ENCODE results near the gene ELF2. TPM values are rescaled to one million over a fixed set of nuclear protein-coding genes. Genes with fewer than 3 reads are reported as not detected.
"Not testable (repeated sequence)": the region's sequence is repeated elsewhere in the genome, so short reads cannot be mapped to it uniquely, and the experiment has no call there.

Gene ELF2
- polyA plus RNA-seq (2013, experiment 1 of 2): 19.0 TPM
- polyA plus RNA-seq (2013, experiment 2 of 2): 25.2 TPM

- no peaks in the 10 kb centered on the region for H3K36me3 ChIP-seq (ENCODE audit: insufficient read depth, low read length)
- H3K27ac ChIP-seq (ENCODE audit: low read depth, low read length): peak within 1 kb of the TSS; percentile 98
- peak within 1 kb of the TSS; percentile 87 for H3K4me3 ChIP-seq (ENCODE audit: low read length)
- H3K27me3 ChIP-seq (ENCODE audit: insufficient read depth, low read length): peaks cover 17% of the 10 kb centered on the region
- H3K9ac ChIP-seq (ENCODE audit: low read depth, low read length): peak within 1 kb of the TSS; percentile 93
- H3K9me3 ChIP-seq (ENCODE audit: insufficient read depth, low read depth, low read length): no peaks in the 10 kb centered on the region
- under 1% methylated on average over 72 of the region's 83 CpGs for WGBS
- H3K4me1 ChIP-seq (ENCODE audit: insufficient read depth, low read length): peaks cover 25% of the 10 kb centered on the region
These were observed at the start of gene ELF2 for GRCh38 chr4:139177049-139177868. ELF2 (minus strand) TSS chr4:139177218; CDS start chr4:139137701, 39,517 bp downstream.

DNA sequence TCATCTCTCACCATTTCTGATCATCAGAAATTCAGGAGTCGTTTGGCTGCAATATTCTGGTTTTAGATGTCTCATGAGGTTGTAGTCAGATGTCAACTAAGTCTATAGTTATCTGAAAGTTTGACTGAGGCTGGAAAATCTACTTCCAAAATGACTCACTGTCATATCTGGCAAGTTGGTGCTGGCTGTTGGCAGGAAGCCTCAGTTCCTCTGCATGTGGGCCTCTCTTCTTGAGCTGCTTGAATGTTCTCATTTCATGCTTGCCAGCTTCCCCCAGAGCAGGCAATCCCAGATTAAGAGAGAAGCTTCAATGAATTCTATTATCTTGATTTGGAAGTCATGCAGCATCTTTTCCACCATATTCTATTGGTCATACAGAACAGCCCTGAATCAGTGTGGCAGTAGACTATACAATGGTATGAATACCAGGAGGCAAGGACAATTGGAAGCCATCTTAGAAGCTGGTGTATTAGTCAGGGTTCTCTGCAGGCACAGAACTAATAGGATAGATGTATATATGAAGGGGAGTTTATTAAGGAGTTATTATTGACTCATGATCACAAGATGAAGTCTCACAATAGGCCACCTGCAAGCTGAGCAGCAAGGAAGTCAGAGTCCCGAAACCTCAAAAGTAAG, 46.8 kb upstream of the ELF2 start:
- 90% methylated on average over 2 of the region's 2 CpGs for WGBS

GRCh38 chr4:139222215-139222614, 45.2 kb upstream of the ELF2 start:
- no peaks in the 10 kb centered on the region for H3K27me3 ChIP-seq (ENCODE audit: insufficient read depth, low read length)
- 94% methylated on average over 4 of the region's 5 CpGs for WGBS
- H3K27ac ChIP-seq (ENCODE audit: low read depth, low read length): no peak overlapping the region

More for the DNA sequence above, 46.8 kb upstream of the ELF2 start:
- no peaks in the 10 kb centered on the region for H3K9me3 ChIP-seq (ENCODE audit: insufficient read depth, low read depth, low read length)
- no peak overlapping the region for H3K27ac ChIP-seq (ENCODE audit: low read depth, low read length)
- H3K36me3 ChIP-seq (ENCODE audit: insufficient read depth, low read length): no peaks in the 10 kb centered on the region
- H3K27me3 ChIP-seq (ENCODE audit: insufficient read depth, low read length): no peaks in the 10 kb centered on the region
- no peaks in the 10 kb centered on the region for H3K4me1 ChIP-seq (ENCODE audit: insufficient read depth, low read length)
- H3K9ac ChIP-seq (ENCODE audit: low read depth, low read length): no peak overlapping the region
- H3K4me3 ChIP-seq (ENCODE audit: low read length): no peak overlapping the region

GRCh38 chr4:139221687-139222086, 44.7 kb upstream of the ELF2 start:
- H3K4me1 ChIP-seq (ENCODE audit: insufficient read depth, low read length): no peaks in the 10 kb centered on the region

More at GRCh38 chr4:139222215-139222614, 45.2 kb upstream of the ELF2 start:
- no peaks in the 10 kb centered on the region for H3K4me1 ChIP-seq (ENCODE audit: insufficient read depth, low read length)
- H3K9ac ChIP-seq (ENCODE audit: low read depth, low read length): no peak overlapping the region
- H3K4me3 ChIP-seq (ENCODE audit: low read length): no peak overlapping the region
- H3K9me3 ChIP-seq (ENCODE audit: insufficient read depth, low read depth, low read length): no peaks in the 10 kb centered on the region
- no peaks in the 10 kb centered on the region for H3K36me3 ChIP-seq (ENCODE audit: insufficient read depth, low read length)

GRCh38 chr4:139219450-139220055, 42.5 kb upstream of the ELF2 start:
- H3K36me3 ChIP-seq (ENCODE audit: insufficient read depth, low read length): no peaks in the 10 kb centered on the region
- H3K9me3 ChIP-seq (ENCODE audit: insufficient read depth, low read depth, low read length): no peaks in the 10 kb centered on the region
- H3K27ac ChIP-seq (ENCODE audit: low read depth, low read length): no peak overlapping the region
- no peaks in the 10 kb centered on the region for H3K27me3 ChIP-seq (ENCODE audit: insufficient read depth, low read length)
- 90% methylated on average over 4 of the region's 4 CpGs for WGBS
- no peaks in the 10 kb centered on the region; the same call in 1 of the 2 replicates for H3K4me1 ChIP-seq (ENCODE audit: insufficient read depth, low read length)
- no peak overlapping the region for H3K4me3 ChIP-seq (ENCODE audit: low read length)
- H3K9ac ChIP-seq (ENCODE audit: low read depth, low read length): no peak overlapping the region

More at GRCh38 chr4:139221687-139222086, 44.7 kb upstream of the ELF2 start:
- Histone ChIP-seq H3K36me3 (ENCODE audit: insufficient read depth, low read length) (no peaks in the 10 kb centered on the region), H3K27me3 (ENCODE audit: insufficient read depth, low read length) (no peaks in the 10 kb centered on the region), H3K27ac (ENCODE audit: low read depth, low read length) (no peak overlapping the region), H3K9me3 (ENCODE audit: insufficient read depth, low read depth, low read length) (no peaks in the 10 kb centered on the region), H3K4me3 (ENCODE audit: low read length) (no peak overlapping the region), H3K9ac (ENCODE audit: low read depth, low read length) (no peak overlapping the region)
- WGBS: 96% methylated on average over 4 of the region's 5 CpGs

DNA sequence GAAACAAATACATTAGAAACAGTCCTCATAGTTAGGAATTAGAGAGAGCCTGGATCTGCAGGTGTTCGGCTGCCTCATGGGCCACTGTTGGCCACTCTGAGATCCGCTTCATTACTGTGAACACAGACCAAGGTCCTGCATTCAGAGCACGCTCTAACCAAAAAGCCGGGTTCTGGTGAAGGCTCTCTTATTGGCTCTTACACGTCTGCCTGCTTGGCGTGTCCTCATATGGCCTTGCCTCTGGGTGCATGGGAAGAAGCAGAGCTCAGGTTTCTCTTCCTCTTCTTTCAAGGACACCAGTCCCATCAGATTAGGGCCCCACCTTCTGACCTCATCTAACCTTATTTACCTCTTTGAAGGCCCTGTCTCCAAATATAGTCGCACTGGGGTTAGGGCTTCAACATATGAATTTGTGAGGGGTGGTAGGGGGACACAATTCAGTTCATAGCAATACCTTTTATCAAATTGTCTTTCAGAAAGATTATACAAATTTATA, 37.1 kb upstream of the ELF2 start:
- Histone ChIP-seq H3K4me3 (ENCODE audit: low read length) (no peak overlapping the region), H3K36me3 (ENCODE audit: insufficient read depth, low read length) (no peaks in the 10 kb centered on the region), H3K9ac (ENCODE audit: low read depth, low read length) (no peak overlapping the region), H3K9me3 (ENCODE audit: insufficient read depth, low read depth, low read length) (no peaks in the 10 kb centered on the region), H3K27me3 (ENCODE audit: insufficient read depth, low read length) (no peaks in the 10 kb centered on the region), H3K4me1 (ENCODE audit: insufficient read depth, low read length) (no peaks in the 10 kb centered on the region; the same call in 1 of the 2 replicates), H3K27ac (ENCODE audit: low read depth, low read length) (no peak overlapping the region; the same call in 1 of the 2 replicates)
- 40% methylated on average over 6 of the region's 7 CpGs for WGBS

GRCh38 chr4:139213633-139214032, 36.6 kb upstream of the ELF2 start:
- H3K27ac ChIP-seq (ENCODE audit: low read depth, low read length); H3K9ac ChIP-seq (ENCODE audit: low read depth, low read length); H3K36me3 ChIP-seq (ENCODE audit: insufficient read depth, low read length); H3K4me1 ChIP-seq (ENCODE audit: insufficient read depth, low read length); H3K27me3 ChIP-seq (ENCODE audit: insufficient read depth, low read length); H3K4me3 ChIP-seq (ENCODE audit: low read length); H3K9me3 ChIP-seq (ENCODE audit: insufficient read depth, low read depth, low read length): not testable (repeated sequence)
- WGBS: 94% methylated on average over 10 of the region's 10 CpGs

DNA sequence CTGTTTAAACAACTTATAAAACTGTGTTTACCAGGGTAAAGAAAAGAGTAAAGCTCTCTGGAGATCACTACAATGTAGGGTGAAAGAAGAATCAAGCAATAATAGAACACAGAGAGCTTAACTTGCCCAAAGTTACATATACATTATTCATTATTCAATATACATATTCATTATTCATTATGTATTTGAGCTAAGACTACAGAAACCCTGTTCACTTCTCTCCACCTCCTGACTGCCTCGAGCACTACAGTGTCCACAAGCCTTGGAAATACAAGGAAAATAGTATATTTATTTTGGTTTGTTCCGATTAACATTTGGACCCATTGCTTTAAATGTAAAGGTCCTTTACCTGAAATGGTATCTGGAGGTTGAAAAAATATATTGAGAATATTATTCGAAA, 35.9 kb upstream of the ELF2 start:
- no peak overlapping the region for H3K4me3 ChIP-seq (ENCODE audit: low read length)
- H3K9me3 ChIP-seq (ENCODE audit: insufficient read depth, low read depth, low read length): no peaks in the 10 kb centered on the region
- no peaks in the 10 kb centered on the region for H3K27me3 ChIP-seq (ENCODE audit: insufficient read depth, low read length)
- no peak overlapping the region for H3K9ac ChIP-seq (ENCODE audit: low read depth, low read length)
- H3K27ac ChIP-seq (ENCODE audit: low read depth, low read length): no peak overlapping the region
- no peaks in the 10 kb centered on the region; the same call in 1 of the 2 replicates for H3K4me1 ChIP-seq (ENCODE audit: insufficient read depth, low read length)
- 98% methylated on average over 3 of the region's 3 CpGs for WGBS
- no peaks in the 10 kb centered on the region for H3K36me3 ChIP-seq (ENCODE audit: insufficient read depth, low read length)

DNA sequence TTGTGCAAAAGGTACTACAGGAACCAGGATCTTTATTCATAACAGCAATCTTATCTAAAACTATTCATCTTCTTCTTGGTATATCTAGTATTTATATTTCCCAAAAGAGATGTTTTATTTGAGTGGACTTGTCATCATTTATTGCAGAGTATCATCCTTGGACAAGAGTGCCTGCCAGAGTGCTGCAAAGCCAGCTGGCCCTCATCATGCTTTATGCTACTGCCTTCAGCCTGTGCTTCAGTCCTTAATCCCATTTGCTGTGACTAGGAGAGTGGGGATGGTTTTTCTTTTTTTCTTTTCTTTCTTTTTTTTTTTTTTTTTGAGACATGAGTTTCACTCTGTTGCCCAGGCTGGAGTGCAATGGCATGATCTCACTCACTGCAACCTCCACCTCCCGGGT, 33.5 kb upstream of the ELF2 start:
- Histone ChIP-seq H3K4me1 (ENCODE audit: insufficient read depth, low read length) (no peaks in the 10 kb centered on the region; the same call in 1 of the 2 replicates), H3K27me3 (ENCODE audit: insufficient read depth, low read length) (no peaks in the 10 kb centered on the region), H3K36me3 (ENCODE audit: insufficient read depth, low read length) (no peaks in the 10 kb centered on the region), H3K9me3 (ENCODE audit: insufficient read depth, low read depth, low read length) (no peaks in the 10 kb centered on the region), H3K4me3 (ENCODE audit: low read length) (no peak overlapping the region), H3K27ac (ENCODE audit: low read depth, low read length) (no peak overlapping the region), H3K9ac (ENCODE audit: low read depth, low read length) (no peak overlapping the region)
- 96% methylated on average over 1 of the region's 1 CpG for WGBS

- Histone ChIP-seq H3K36me3 (ENCODE audit: insufficient read depth, low read length) (no peaks in the 10 kb centered on the region), H3K4me3 (ENCODE audit: low read length) (no peak overlapping the region), H3K9ac (ENCODE audit: low read depth, low read length) (no peak overlapping the region), H3K27me3 (ENCODE audit: insufficient read depth, low read length) (no peaks in the 10 kb centered on the region), H3K4me1 (ENCODE audit: insufficient read depth, low read length) (no peaks in the 10 kb centered on the region; the same call in 1 of the 2 replicates), H3K9me3 (ENCODE audit: insufficient read depth, low read depth, low read length) (no peaks in the 10 kb centered on the region), H3K27ac (ENCODE audit: low read depth, low read length) (no peak overlapping the region)
- WGBS: 96% methylated on average over 3 of the region's 3 CpGs
These were observed 32.5 kb upstream of the ELF2 start for GRCh38 chr4:139209470-139210063.
